Measurements from ENCODE around the gene CASP2.

DNA sequence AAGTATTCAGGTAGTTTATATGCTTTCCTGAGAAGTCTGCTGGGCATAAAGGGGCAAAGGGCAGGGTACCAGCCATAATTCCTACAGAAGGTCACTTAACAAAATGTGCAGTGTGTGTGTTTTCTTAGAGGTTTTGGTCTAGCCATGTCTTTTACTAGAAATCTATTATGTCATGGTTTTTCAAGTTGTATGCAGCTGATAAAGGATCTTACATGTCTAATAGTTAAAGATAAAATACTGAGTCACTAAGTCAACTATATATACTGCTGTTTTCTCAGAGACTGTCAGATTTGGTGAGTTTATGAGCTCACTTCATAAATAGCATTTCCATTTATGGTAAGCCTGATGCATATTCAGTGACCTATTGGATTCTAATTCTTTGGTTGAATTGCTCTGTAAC, 7.7 kb downstream of the CASP2 start:
- TF ChIP-seq, protein P1, sequence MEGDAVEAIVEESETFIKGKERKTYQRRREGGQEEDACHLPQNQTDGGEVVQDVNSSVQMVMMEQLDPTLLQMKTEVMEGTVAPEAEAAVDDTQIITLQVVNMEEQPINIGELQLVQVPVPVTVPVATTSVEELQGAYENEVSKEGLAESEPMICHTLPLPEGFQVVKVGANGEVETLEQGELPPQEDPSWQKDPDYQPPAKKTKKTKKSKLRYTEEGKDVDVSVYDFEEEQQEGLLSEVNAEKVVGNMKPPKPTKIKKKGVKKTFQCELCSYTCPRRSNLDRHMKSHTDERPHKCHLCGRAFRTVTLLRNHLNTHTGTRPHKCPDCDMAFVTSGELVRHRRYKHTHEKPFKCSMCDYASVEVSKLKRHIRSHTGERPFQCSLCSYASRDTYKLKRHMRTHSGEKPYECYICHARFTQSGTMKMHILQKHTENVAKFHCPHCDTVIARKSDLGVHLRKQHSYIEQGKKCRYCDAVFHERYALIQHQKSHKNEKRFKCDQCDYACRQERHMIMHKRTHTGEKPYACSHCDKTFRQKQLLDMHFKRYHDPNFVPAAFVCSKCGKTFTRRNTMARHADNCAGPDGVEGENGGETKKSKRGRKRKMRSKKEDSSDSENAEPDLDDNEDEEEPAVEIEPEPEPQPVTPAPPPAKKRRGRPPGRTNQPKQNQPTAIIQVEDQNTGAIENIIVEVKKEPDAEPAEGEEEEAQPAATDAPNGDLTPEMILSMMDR (IDR thresholded peaks at IDR 0.05) = no peak
- no peak for TF ChIP-seq POLR2AphosphoS5 (IDR thresholded peaks at IDR 0.05; ENCODE audit: low read depth, low read length)
- TF ChIP-seq GATA2 (CRISPR knock-in tag; IDR thresholded peaks at IDR 0.05) = no peak
- TF ChIP-seq, protein P2, sequence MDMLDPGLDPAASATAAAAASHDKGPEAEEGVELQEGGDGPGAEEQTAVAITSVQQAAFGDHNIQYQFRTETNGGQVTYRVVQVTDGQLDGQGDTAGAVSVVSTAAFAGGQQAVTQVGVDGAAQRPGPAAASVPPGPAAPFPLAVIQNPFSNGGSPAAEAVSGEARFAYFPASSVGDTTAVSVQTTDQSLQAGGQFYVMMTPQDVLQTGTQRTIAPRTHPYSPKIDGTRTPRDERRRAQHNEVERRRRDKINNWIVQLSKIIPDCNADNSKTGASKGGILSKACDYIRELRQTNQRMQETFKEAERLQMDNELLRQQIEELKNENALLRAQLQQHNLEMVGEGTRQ (IDR thresholded peaks at IDR 0.05; ENCODE audit: borderline replicate concordance, low read depth, low read length) = no peak
- TF ChIP-seq, protein P3, sequence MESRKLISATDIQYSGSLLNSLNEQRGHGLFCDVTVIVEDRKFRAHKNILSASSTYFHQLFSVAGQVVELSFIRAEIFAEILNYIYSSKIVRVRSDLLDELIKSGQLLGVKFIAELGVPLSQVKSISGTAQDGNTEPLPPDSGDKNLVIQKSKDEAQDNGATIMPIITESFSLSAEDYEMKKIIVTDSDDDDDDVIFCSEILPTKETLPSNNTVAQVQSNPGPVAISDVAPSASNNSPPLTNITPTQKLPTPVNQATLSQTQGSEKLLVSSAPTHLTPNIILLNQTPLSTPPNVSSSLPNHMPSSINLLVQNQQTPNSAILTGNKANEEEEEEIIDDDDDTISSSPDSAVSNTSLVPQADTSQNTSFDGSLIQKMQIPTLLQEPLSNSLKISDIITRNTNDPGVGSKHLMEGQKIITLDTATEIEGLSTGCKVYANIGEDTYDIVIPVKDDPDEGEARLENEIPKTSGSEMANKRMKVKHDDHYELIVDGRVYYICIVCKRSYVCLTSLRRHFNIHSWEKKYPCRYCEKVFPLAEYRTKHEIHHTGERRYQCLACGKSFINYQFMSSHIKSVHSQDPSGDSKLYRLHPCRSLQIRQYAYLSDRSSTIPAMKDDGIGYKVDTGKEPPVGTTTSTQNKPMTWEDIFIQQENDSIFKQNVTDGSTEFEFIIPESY (IDR thresholded peaks at IDR 0.05; ENCODE audit: borderline replicate concordance, low read depth) = no peak
- no peak for TF ChIP-seq GABPA (IDR thresholded peaks at IDR 0.05; ENCODE audit: low read depth)
- TF ChIP-seq EP300 (IDR thresholded peaks at IDR 0.05; ENCODE audit: borderline replicate concordance in 1 of 2, low read depth in 1 of 2, low read length in 1 of 2) = no peak

Data from SK-N-SH (cell line).